Measurements from ENCODE around the gene MGLL. TPM values are rescaled to one million over a fixed set of nuclear protein-coding genes. Genes with fewer than 3 reads are reported as not detected.
A peak's percentile ranks its signal among the peaks of the same experiment; 100 is the strongest.

Gene MGLL
- polyA plus RNA-seq, 4 donors = 24.7 to 47.2 (median 43.1) TPM

DNA sequence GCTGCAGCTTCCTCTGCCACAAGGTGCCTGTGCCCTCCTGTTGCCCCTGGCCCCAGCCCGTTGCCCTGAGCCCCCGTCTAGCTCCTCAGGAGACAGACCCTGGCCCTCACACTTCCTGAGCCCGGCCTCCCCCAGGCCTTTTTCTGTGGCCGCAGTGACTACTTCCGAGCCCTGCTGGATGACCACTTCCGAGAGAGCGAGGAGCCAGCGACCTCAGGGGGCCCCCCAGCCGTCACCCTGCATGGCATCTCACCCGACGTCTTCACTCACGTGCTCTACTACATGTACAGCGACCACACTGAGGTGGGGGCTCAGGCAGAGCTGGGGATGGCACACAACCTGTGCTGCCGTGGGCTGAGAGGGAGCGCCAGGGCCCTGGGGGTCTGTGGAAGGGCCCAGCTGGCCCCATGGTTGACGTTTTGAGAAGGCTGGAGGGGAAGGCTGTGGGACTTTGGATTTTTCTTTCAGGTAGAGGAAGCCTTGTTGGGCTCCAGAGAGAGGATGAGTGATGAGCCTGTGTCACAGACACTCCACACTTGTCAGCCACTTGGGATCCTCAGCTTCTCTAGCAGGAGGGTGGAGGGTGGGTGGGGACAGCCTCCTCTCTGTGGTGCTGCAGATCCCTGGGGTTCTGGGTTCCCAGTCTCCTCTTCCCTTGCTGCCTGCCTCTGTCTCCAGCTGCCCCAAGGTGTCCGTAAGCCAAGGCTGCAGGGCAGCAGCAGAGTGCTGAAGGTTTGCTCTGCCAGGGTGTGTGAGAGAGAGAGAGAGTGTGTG, 144.6 kb downstream of the MGLL start:
- peaks cover 0 to 40% (median 0%) of the 10 kb centered on the region in 3 donors for H3K36me3 ChIP-seq (ENCODE audit: control insufficient read depth in 3 of 3, insufficient read depth in 2 of 3, low read depth in 1 of 3, low read length in 3 of 3)
- no peak overlapping the region for H3K4me3 ChIP-seq (ENCODE audit: low read depth in 1 of 3, low read length in 3 of 3)
- FAIRE-seq = no peak
- H3K27ac ChIP-seq (ENCODE audit: low read depth in 1 of 3, low read length in 2 of 3) = no peak overlapping the region
- peaks cover 0 to 6% (median 0%) of the 10 kb centered on the region in 3 donors for H3K4me1 ChIP-seq (ENCODE audit: control insufficient read depth in 3 of 3, insufficient read depth in 2 of 3, low read depth in 1 of 3, low read length in 2 of 3)
- H3K9me3 ChIP-seq (ENCODE audit: control insufficient read depth in 2 of 2, insufficient read depth in 1 of 2, low read depth in 1 of 2, low read length in 1 of 2) = no peaks in the 10 kb centered on the region
- no peak for DNase-seq
- H3K27me3 ChIP-seq (ENCODE audit: control insufficient read depth in 3 of 3, insufficient read depth in 3 of 3, low read length in 3 of 3) = no peaks in the 10 kb centered on the region
- WGBS, 3 donors = 91 to 94% (median 92%) methylated on average over 17 of the region's 17 CpGs

DNA sequence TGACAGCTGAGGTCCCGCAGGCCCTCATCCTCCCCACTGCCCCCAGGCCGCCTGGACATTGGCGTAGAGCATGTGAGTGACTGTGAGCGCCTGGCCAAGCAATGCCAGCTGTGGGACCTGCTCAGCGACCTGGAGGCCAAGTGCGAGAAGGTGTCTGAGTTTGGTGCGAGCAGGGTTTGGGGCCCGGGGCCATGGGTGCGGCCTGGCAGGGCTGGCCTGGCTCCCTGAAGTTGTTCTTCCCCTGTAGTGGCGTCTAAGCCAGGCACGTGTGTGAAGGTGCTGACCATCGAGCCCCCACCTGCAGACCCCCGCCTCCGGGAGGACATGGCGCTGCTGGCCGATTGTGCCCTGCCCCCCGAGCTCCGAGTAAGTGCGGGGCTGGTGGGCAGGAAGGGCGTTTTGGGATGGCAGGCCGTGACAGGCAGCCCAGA, 145.4 kb downstream of the MGLL start:
- DNase-seq = no peak
- WGBS, 3 donors = 93 to 97% (median 95%) methylated on average over 21 of the region's 21 CpGs

DNA sequence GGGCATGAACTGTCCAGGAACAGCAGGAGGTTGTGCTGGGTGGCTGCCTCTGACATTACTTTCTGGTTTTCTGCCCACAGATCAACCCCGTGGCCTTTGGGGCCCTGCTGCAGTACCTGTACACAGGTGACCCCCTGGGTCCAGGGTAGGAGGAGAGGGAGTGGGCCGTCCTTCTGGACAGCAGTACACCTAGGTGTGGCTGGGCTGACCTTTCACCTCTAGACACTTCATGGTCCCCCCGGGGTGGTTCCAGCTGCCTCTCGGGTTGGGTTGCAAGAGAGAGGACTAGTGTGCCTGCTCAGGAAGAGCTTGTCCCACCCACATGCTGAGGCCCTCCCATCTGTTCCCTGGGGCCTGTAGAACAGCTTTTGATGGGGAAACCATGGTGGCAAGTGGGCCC, 145.9 kb downstream of the MGLL start:
- H3K36me3 ChIP-seq (ENCODE audit: control insufficient read depth in 3 of 3, insufficient read depth in 2 of 3, low read depth in 1 of 3, low read length in 3 of 3) = peaks cover 0 to 40% (median 0%) of the 10 kb centered on the region in 3 donors
- no peak overlapping the region for H3K27ac ChIP-seq (ENCODE audit: low read depth in 1 of 3, low read length in 2 of 3)
- 50 to 66% (median 53%) methylated on average over 4 of the region's 4 CpGs for WGBS, 3 donors
- H3K9me3 ChIP-seq (ENCODE audit: control insufficient read depth in 2 of 2, insufficient read depth in 1 of 2, low read depth in 1 of 2, low read length in 1 of 2) = no peaks in the 10 kb centered on the region
- H3K4me1 ChIP-seq (ENCODE audit: control insufficient read depth in 3 of 3, insufficient read depth in 2 of 3, low read depth in 1 of 3, low read length in 2 of 3) = peaks cover 0 to 6% (median 0%) of the 10 kb centered on the region in 3 donors
- FAIRE-seq (no peak), DNase-seq (no peak)
- H3K4me3 ChIP-seq (ENCODE audit: low read depth in 1 of 3, low read length in 3 of 3) = no peak overlapping the region
- H3K27me3 ChIP-seq (ENCODE audit: control insufficient read depth in 3 of 3, insufficient read depth in 3 of 3, low read length in 3 of 3) = no peaks in the 10 kb centered on the region

More for the DNA sequence above, 145.4 kb downstream of the MGLL start:
- Histone ChIP-seq H3K36me3 (ENCODE audit: control insufficient read depth in 3 of 3, insufficient read depth in 2 of 3, low read depth in 1 of 3, low read length in 3 of 3) (peaks cover 0 to 40% (median 0%) of the 10 kb centered on the region in 3 donors), H3K27ac (ENCODE audit: low read depth in 1 of 3, low read length in 2 of 3) (no peak overlapping the region), H3K9me3 (ENCODE audit: control insufficient read depth in 2 of 2, insufficient read depth in 1 of 2, low read depth in 1 of 2, low read length in 1 of 2) (no peaks in the 10 kb centered on the region), H3K4me3 (ENCODE audit: low read depth in 1 of 3, low read length in 3 of 3) (no peak overlapping the region), H3K4me1 (ENCODE audit: control insufficient read depth in 3 of 3, insufficient read depth in 2 of 3, low read depth in 1 of 3, low read length in 2 of 3) (peaks cover 0 to 6% (median 0%) of the 10 kb centered on the region in 3 donors), H3K27me3 (ENCODE audit: control insufficient read depth in 3 of 3, insufficient read depth in 3 of 3, low read length in 3 of 3) (no peaks in the 10 kb centered on the region)
- no peak for FAIRE-seq

DNA sequence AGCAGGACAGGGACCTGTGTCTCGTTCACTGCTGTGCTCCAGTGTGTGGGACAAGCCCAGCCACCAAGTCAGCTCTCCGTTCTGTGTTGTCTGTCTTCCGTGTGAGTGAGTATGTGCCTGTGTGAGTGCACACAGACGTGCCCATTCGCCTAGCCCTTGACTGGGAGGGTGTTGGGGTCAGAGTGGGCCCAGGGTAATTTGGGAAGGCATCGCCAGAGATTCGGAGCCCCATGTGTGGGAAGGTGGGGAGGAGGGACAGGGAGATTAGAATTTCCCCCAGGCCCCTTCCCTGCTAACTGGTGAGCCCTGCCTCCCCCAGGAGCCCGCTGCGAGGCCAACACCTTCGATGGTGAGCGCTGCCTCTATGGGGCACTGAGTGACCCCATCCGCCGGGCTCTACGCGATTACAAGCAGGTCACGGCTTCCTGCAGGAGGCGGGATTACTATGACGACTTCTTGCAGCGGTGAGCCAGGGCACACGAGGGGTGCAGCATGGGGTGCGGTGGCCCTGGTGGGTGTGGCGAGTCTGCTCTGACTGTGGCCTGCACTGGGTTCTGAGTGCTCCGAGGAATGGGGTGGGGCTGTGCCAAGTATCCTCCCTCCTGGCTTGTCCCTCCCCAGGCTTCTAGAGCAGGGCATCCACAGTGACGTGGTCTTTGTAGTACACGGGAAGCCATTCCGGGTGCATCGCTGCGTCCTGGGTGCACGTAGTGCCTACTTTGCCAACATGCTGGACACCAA, 146.5 kb downstream of the MGLL start:
- Histone ChIP-seq H3K4me1 (ENCODE audit: control insufficient read depth in 3 of 3, insufficient read depth in 2 of 3, low read depth in 1 of 3, low read length in 2 of 3) (peaks cover 0 to 6% (median 0%) of the 10 kb centered on the region in 3 donors), H3K27me3 (ENCODE audit: control insufficient read depth in 3 of 3, insufficient read depth in 3 of 3, low read length in 3 of 3) (no peaks in the 10 kb centered on the region), H3K27ac (ENCODE audit: low read depth in 1 of 3, low read length in 2 of 3) (no peak overlapping the region), H3K9me3 (ENCODE audit: control insufficient read depth in 2 of 2, insufficient read depth in 1 of 2, low read depth in 1 of 2, low read length in 1 of 2) (no peaks in the 10 kb centered on the region), H3K4me3 (ENCODE audit: low read depth in 1 of 3, low read length in 3 of 3) (no peak overlapping the region), H3K36me3 (ENCODE audit: control insufficient read depth in 3 of 3, insufficient read depth in 2 of 3, low read depth in 1 of 3, low read length in 3 of 3) (peaks cover 0 to 40% (median 0%) of the 10 kb centered on the region in 3 donors)
- FAIRE-seq (no peak), DNase-seq (no peak)
- WGBS, 3 donors = 87 to 92% (median 89%) methylated on average over 28 to 29 of the region's 29 CpGs

DNA sequence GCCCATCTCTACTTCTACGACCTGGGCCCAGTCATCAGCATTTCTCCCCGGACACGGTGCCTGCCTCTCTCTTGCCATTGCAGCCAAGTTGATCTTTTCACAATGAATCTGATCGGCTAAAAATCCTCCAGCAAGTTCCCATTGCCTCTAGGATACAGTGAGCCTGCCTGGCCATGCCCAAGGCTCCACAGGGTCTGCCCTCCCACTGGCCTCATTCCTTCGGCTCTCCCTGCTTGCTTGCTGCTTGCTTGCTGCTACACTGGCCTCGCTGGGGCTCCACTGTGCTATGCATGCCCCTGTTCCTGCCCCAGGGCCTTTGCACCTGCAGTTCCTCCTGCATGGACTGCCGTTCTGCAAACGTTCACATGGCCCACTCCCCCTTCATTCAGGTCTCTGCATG, 147.5 kb downstream of the MGLL start:
- Histone ChIP-seq H3K36me3 (ENCODE audit: control insufficient read depth in 3 of 3, insufficient read depth in 2 of 3, low read depth in 1 of 3, low read length in 3 of 3) (peaks cover 0 to 33% (median 0%) of the 10 kb centered on the region in 3 donors), H3K4me3 (ENCODE audit: low read depth in 1 of 3, low read length in 3 of 3) (no peak overlapping the region), H3K27ac (ENCODE audit: low read depth in 1 of 3, low read length in 2 of 3) (no peak overlapping the region), H3K4me1 (ENCODE audit: control insufficient read depth in 3 of 3, insufficient read depth in 2 of 3, low read depth in 1 of 3, low read length in 2 of 3) (peaks cover 0 to 6% (median 0%) of the 10 kb centered on the region in 3 donors), H3K9me3 (ENCODE audit: control insufficient read depth in 2 of 2, insufficient read depth in 1 of 2, low read depth in 1 of 2, low read length in 1 of 2) (no peaks in the 10 kb centered on the region), H3K27me3 (ENCODE audit: control insufficient read depth in 3 of 3, insufficient read depth in 3 of 3, low read length in 3 of 3) (no peaks in the 10 kb centered on the region)
- DNase-seq (no peak), FAIRE-seq (no peak)
- 84 to 93% (median 89%) methylated on average over 8 of the region's 8 CpGs for WGBS, 3 donors

DNA sequence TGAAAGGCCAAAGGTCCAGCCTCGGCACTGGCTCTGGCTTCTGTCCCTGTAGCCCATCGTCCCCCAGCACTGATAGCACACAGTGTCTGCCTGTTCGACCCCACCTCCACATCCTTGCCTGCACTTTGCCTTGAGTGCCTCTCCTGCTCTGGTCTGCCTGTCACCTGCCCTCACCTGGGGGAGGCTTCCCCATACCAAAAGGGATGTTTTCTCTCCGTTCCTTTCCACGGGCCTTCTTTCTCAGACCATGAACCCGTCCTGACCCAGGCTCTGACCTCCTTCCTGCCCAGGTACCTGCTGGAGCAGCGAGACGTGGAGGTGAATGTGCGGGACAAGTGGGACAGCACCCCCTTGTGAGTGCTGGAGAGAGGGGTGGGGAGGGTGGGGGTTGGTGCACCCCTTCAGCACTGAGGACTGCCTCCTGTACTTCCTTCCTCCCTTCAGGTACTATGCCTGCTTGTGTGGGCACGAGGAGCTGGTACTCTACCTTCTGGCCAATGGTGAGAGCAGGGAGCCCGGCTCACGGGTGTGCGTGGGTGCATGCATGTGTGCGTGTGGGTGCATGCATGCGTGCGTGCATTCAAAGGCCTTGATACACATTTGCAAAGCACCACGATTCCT, 148.1 kb downstream of the MGLL start:
- H3K27ac ChIP-seq (ENCODE audit: low read depth in 1 of 3, low read length in 2 of 3) = no peak overlapping the region
- WGBS, 3 donors = 68 to 77% (median 73%) methylated on average over 17 of the region's 17 CpGs
- no peak for DNase-seq
- no peaks in the 10 kb centered on the region for H3K27me3 ChIP-seq (ENCODE audit: control insufficient read depth in 3 of 3, insufficient read depth in 3 of 3, low read length in 3 of 3)
- peak overlapping the region in 1 of 3 donors; percentile 85 for H3K4me3 ChIP-seq (ENCODE audit: low read depth in 1 of 3, low read length in 3 of 3)
- no peaks in the 10 kb centered on the region for H3K9me3 ChIP-seq (ENCODE audit: control insufficient read depth in 2 of 2, insufficient read depth in 1 of 2, low read depth in 1 of 2, low read length in 1 of 2)
- H3K36me3 ChIP-seq (ENCODE audit: control insufficient read depth in 3 of 3, insufficient read depth in 2 of 3, low read depth in 1 of 3, low read length in 3 of 3) = peaks cover 0 to 31% (median 0%) of the 10 kb centered on the region in 3 donors
- peaks cover 0 to 6% (median 0%) of the 10 kb centered on the region in 3 donors for H3K4me1 ChIP-seq (ENCODE audit: control insufficient read depth in 3 of 3, insufficient read depth in 2 of 3, low read depth in 1 of 3, low read length in 2 of 3)
- no peak for FAIRE-seq

DNA sequence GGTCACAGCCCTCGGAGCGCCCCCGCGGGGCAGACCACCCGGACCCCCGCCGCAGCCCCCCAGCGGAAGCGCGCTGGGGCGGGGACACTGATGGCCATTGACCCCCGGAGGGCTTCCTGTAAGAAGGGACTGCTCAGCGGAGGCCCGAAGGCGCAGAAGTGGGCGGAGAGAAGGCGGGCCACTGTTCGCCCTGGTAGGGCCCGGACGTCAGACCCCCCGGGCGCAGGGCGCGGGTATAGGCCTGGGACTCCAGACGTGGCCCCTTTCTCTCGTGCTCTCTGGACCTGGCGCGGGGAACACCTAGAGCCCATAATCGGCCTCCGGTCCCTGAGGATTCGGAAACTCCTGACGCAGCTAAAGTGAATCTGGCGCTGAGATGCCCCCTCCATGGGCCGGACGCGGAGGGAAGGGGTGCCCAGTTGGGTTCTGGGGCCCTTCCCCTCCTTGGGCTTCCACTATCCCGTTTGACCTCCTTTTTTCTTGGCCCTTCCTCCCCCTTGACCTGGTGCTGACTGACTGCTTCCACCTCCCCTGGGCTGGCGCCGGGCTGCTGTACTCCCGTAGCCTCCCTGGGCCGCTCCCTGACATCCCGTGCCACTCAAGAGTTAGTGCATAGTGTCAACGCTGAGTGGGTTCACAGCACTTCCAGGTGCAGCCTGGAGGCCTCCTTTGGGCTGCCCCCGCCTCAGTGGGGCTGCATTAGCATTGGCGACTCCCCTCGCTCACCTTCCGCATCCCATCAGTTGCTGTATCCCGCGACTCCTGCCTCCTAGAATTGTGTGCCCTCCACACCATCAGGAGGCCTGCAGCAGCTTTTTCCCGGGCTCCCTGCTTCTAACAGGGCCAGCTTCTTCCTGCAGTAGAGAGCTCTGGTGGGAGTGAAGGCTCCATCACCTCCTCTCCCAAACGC, 148.9 kb downstream of the MGLL start:
- H3K27ac ChIP-seq (ENCODE audit: low read depth in 1 of 3, low read length in 2 of 3) = peak overlapping the region; percentile 2 to 87 (median 22)
- peaks cover 0 to 6% (median 0%) of the 10 kb centered on the region in 3 donors for H3K4me1 ChIP-seq (ENCODE audit: control insufficient read depth in 3 of 3, insufficient read depth in 2 of 3, low read depth in 1 of 3, low read length in 2 of 3)
- DNase-seq (peak; percentile 29 to 67), FAIRE-seq (no peak)
- no peaks in the 10 kb centered on the region for H3K27me3 ChIP-seq (ENCODE audit: control insufficient read depth in 3 of 3, insufficient read depth in 3 of 3, low read length in 3 of 3)
- no peaks in the 10 kb centered on the region for H3K9me3 ChIP-seq (ENCODE audit: control insufficient read depth in 2 of 2, insufficient read depth in 1 of 2, low read depth in 1 of 2, low read length in 1 of 2)
- WGBS, 3 donors = 10 to 15% (median 15%) methylated on average over 40 to 51 of the region's 51 CpGs
- H3K4me3 ChIP-seq (ENCODE audit: low read depth in 1 of 3, low read length in 3 of 3) = peak overlapping the region; percentile 55 to 85 (median 80)
- peaks cover 0 to 29% (median 0%) of the 10 kb centered on the region in 3 donors for H3K36me3 ChIP-seq (ENCODE audit: control insufficient read depth in 3 of 3, insufficient read depth in 2 of 3, low read depth in 1 of 3, low read length in 3 of 3)
